GM23248 (cell line): ENCODE data around the gene IGSF1. TPM values are rescaled to one million over a fixed set of nuclear protein-coding genes. Genes with fewer than 3 reads are reported as not detected.

Source experiments
- DNase-seq: peaks from one replicate; pipeline ENCODE4 v3.0.0-alpha.2; 2015
- H2AFZ ChIP-seq: fragments of 200-600 bp; sonication (generic); 2 replicates; pipeline ENCODE4 v1.6.1; 2016; ENCODE audit warnings: antibody characterized with exemption
- H3F3A ChIP-seq: fragments of 200-600 bp; sonication (generic); 2 replicates; pipeline ENCODE4 v1.6.1; 2016; ENCODE audit warnings: mild to moderate bottlenecking, antibody characterized with exemption, mixed run types; ENCODE audit not compliant: insufficient read depth
- H3K27ac ChIP-seq: fragments of 200-600 bp; sonication (generic); 2 replicates; pipeline ENCODE4 v1.5.1; 2016; ENCODE audit warnings: mild to moderate bottlenecking
- H3K27me3 ChIP-seq: fragments of 200-600 bp; sonication (generic); replicated peaks from 2 replicates; pipeline ENCODE4 v1.6.1; 2016; ENCODE audit warnings: mild to moderate bottlenecking; ENCODE audit not compliant: insufficient read depth
- H3K36me3 ChIP-seq: fragments of 200-600 bp; sonication (generic); 2 replicates; pipeline ENCODE4 v1.6.1; 2016; ENCODE audit warnings: low read depth, mild to moderate bottlenecking
- H3K4me1 ChIP-seq: fragments of 200-600 bp; sonication (generic); 2 replicates; pipeline ENCODE4 v1.6.1; 2016; ENCODE audit warnings: mild to moderate bottlenecking; ENCODE audit not compliant: insufficient read depth
- H3K4me2 ChIP-seq: fragments of 200-600 bp; sonication (generic); one replicate; pipeline ENCODE4 v1.6.1; 2016; ENCODE audit warnings: mild to moderate bottlenecking; ENCODE audit not compliant: unreplicated experiment
- H3K4me3 ChIP-seq: fragments of 200-600 bp; sonication (generic); 2 replicates; pipeline ENCODE4 v1.5.1; 2016; ENCODE audit warnings: mild to moderate bottlenecking
- H3K79me2 ChIP-seq: fragments of 200-600 bp; sonication (generic); 2 replicates; pipeline ENCODE4 v1.6.1; 2016; ENCODE audit warnings: mild to moderate bottlenecking; ENCODE audit not compliant: insufficient read depth
- H3K9ac ChIP-seq: fragments of 200-600 bp; sonication (generic); 2 replicates; pipeline ENCODE4 v1.6.1; 2016; ENCODE audit warnings: mild to moderate bottlenecking
- H3K9me2 ChIP-seq: fragments of 200-600 bp; sonication (generic); 2 replicates; pipeline ENCODE4 v1.6.1; 2016; ENCODE audit warnings: mixed run types, mild to moderate bottlenecking, moderate library complexity; ENCODE audit not compliant: insufficient read depth
- H3K9me3 ChIP-seq: fragments of 200-600 bp; sonication (generic); one replicate; pipeline ENCODE4 v1.6.1; 2017; ENCODE audit warnings: low read depth
- H4K20me1 ChIP-seq: fragments of 200-600 bp; sonication (generic); 2 replicates; pipeline ENCODE4 v1.6.0; 2016; ENCODE audit not compliant: insufficient read depth
- EZH2 ChIP-seq: fragments of 200-600 bp; sonication (generic); IDR thresholded peaks from 2 replicates; pipeline ENCODE4 v1.6.1; 2018; ENCODE audit warnings: antibody characterized with exemption, mild to moderate bottlenecking; ENCODE audit not compliant: insufficient read depth, poor library complexity, severe bottlenecking
- EZH2phosphoT487 ChIP-seq: fragments of 200-600 bp; sonication (generic); IDR thresholded peaks from 2 replicates; pipeline ENCODE4 v1.6.1; 2018; ENCODE audit warnings: antibody characterized with exemption, moderate library complexity, mild to moderate bottlenecking, low read depth; ENCODE audit not compliant: insufficient read depth
- WGBS, 2 experiments: methylation state at CpG; one replicate each; pipeline ENCODE4 v1.1.6; 2015 to 2017; ENCODE audit warnings: low lambda C conversion rate in 2 of 2, low coverage in 1 of 2; ENCODE audit errors: missing lambda C conversion rate in 2 of 2; 5-methylcytosine and 5-hydroxymethylcytosine counted together
- in situ Hi-C: fragments of 300-500 bp; cut with MboI; formaldehyde crosslinking; loops from 2 replicates; pipeline ENCODE4 v1.15.0; 2020
- polyA plus RNA-seq: library from polyadenylated mRNA; unstranded; fragments of >200 nt; fragmentation: Nextera tagmentation; extraction: Ambion mirVana; gene quantifications from 2 replicates; pipeline ENCODE4 v1.2.1, GENCODE V29; 2016
- total RNA-seq: library from RNA; depleted of rRNA; stranded (reverse); fragments of >200 nt; shearing (Covaris generic); gene quantifications from 2 replicates; pipeline ENCODE4 v1.2.3, GENCODE V29; 2014

Gene IGSF1
- total and polyA plus RNA-seq, 2 experiments from 2014 or later, result not detected

- Histone ChIP-seq H3K9ac (no peak overlapping the region), H3K9me2 (no peaks in the 10 kb centered on the region), H4K20me1 (no peaks in the 10 kb centered on the region), H3K9me3 (no peaks in the 10 kb centered on the region), H3K27me3 (no peaks in the 10 kb centered on the region), H3K79me2 (no peaks in the 10 kb centered on the region), H2AFZ (no peak overlapping the region), H3K4me1 (no peaks in the 10 kb centered on the region), H3K27ac (no peak overlapping the region), H3K4me3 (no peak overlapping the region), H3K4me2 (no peak overlapping the region), H3F3A (no peaks in the 10 kb centered on the region), H3K36me3 (no peaks in the 10 kb centered on the region)
- in situ Hi-C loops, result no loop called here
- no peak for TF ChIP-seq EZH2
- no peak for DNase-seq
- WGBS, 2 experiments, result 9 to 23% methylated on average over 6 to 10 of the region's 11 CpGs
These were observed 11.5 kb downstream of the IGSF1 start for GRCh38 chrX:131277543-131278136.

GRCh38 chrX:131273011-131273410, 16.1 kb downstream of the IGSF1 start:
- H3K9me3 ChIP-seq, result no peaks in the 10 kb centered on the region
- H4K20me1 ChIP-seq, result no peaks in the 10 kb centered on the region
- H3K9ac ChIP-seq, result no peak overlapping the region
- no peaks in the 10 kb centered on the region for H3F3A ChIP-seq
- H3K4me1 ChIP-seq, result no peaks in the 10 kb centered on the region
- no peaks in the 10 kb centered on the region for H3K27me3 ChIP-seq
- H3K79me2 ChIP-seq, result no peaks in the 10 kb centered on the region
- H2AFZ ChIP-seq, result no peak overlapping the region
- TF ChIP-seq EZH2phosphoT487, result no peak
- TF ChIP-seq EZH2, result no peak
- H3K36me3 ChIP-seq, result no peaks in the 10 kb centered on the region
- in situ Hi-C loops, result no loop called here
- H3K27ac ChIP-seq, result no peak overlapping the region
- 33 to 37% methylated on average over 5 of the region's 5 CpGs for WGBS, 2 experiments
- H3K4me3 ChIP-seq, result no peak overlapping the region
- no peak for DNase-seq
- no peaks in the 10 kb centered on the region for H3K9me2 ChIP-seq
- no peak overlapping the region for H3K4me2 ChIP-seq

GRCh38 chrX:131271826-131272225, 17.3 kb downstream of the IGSF1 start:
- H3K79me2 ChIP-seq, result no peaks in the 10 kb centered on the region
- no peaks in the 10 kb centered on the region for H3K4me1 ChIP-seq
- H3K9me3 ChIP-seq, result no peaks in the 10 kb centered on the region
- no peaks in the 10 kb centered on the region for H3K9me2 ChIP-seq
- H3K9ac ChIP-seq, result no peak overlapping the region
- no peaks in the 10 kb centered on the region for H4K20me1 ChIP-seq
- no peak overlapping the region for H3K27ac ChIP-seq
- no peaks in the 10 kb centered on the region for H3K27me3 ChIP-seq
- H3F3A ChIP-seq, result no peaks in the 10 kb centered on the region
- no peak overlapping the region for H3K4me2 ChIP-seq
- in situ Hi-C loops, result no loop called here
- H3K4me3 ChIP-seq, result no peak overlapping the region
- WGBS, 2 experiments, result 0 to 4% methylated on average over 3 of the region's 3 CpGs
- H3K36me3 ChIP-seq, result no peaks in the 10 kb centered on the region
- no peak for DNase-seq
- TF ChIP-seq EZH2 (no peak), EZH2phosphoT487 (no peak)
- no peak overlapping the region for H2AFZ ChIP-seq

- no peak overlapping the region for H3K4me3 ChIP-seq
- no peak overlapping the region for H3K4me2 ChIP-seq
- H3K4me1 ChIP-seq, result no peaks in the 10 kb centered on the region
- no peaks in the 10 kb centered on the region for H4K20me1 ChIP-seq
- H3K9me3 ChIP-seq, result no peaks in the 10 kb centered on the region
- no peak for TF ChIP-seq EZH2phosphoT487
- no peak for TF ChIP-seq EZH2
- no peak for DNase-seq
- in situ Hi-C loops, result no loop called here
- no peaks in the 10 kb centered on the region for H3K36me3 ChIP-seq
- H3K27ac ChIP-seq, result no peak overlapping the region
- H3K79me2 ChIP-seq, result no peaks in the 10 kb centered on the region
- no peaks in the 10 kb centered on the region for H3F3A ChIP-seq
- 0 to 3% methylated on average over 3 of the region's 3 CpGs for WGBS, 2 experiments
- H3K9me2 ChIP-seq, result no peaks in the 10 kb centered on the region
- H3K27me3 ChIP-seq, result no peaks in the 10 kb centered on the region
- H3K9ac ChIP-seq, result no peak overlapping the region
- H2AFZ ChIP-seq, result no peak overlapping the region
These were observed 17.8 kb downstream of the IGSF1 start for GRCh38 chrX:131271274-131271673.

GRCh38 chrX:131270080-131270479, 19.0 kb downstream of the IGSF1 start:
- Histone ChIP-seq H3K79me2 (no peaks in the 10 kb centered on the region), H3K27me3 (no peaks in the 10 kb centered on the region), H3K9me3 (no peaks in the 10 kb centered on the region), H3K36me3 (no peaks in the 10 kb centered on the region), H3K4me1 (no peaks in the 10 kb centered on the region), H3K9ac (no peak overlapping the region), H4K20me1 (no peaks in the 10 kb centered on the region), H3K4me3 (no peak overlapping the region), H3K27ac (no peak overlapping the region), H2AFZ (no peak overlapping the region), H3K9me2 (no peaks in the 10 kb centered on the region), H3F3A (no peaks in the 10 kb centered on the region), H3K4me2 (no peak overlapping the region)
- WGBS, 2 experiments, result 0 to 11% methylated on average over 1 of the region's 1 CpG
- TF ChIP-seq EZH2phosphoT487 (no peak), EZH2 (no peak)
- in situ Hi-C loops, result no loop called here
- DNase-seq, result no peak
